Measurements from ENCODE around the gene RPH3AL. TPM values are rescaled to one million over a fixed set of nuclear protein-coding genes. Genes with fewer than 3 reads are reported as not detected.

RPH3AL gene
- total RNA-seq, 1 experiment from 2014 or later, result 28.8 TPM

DNA sequence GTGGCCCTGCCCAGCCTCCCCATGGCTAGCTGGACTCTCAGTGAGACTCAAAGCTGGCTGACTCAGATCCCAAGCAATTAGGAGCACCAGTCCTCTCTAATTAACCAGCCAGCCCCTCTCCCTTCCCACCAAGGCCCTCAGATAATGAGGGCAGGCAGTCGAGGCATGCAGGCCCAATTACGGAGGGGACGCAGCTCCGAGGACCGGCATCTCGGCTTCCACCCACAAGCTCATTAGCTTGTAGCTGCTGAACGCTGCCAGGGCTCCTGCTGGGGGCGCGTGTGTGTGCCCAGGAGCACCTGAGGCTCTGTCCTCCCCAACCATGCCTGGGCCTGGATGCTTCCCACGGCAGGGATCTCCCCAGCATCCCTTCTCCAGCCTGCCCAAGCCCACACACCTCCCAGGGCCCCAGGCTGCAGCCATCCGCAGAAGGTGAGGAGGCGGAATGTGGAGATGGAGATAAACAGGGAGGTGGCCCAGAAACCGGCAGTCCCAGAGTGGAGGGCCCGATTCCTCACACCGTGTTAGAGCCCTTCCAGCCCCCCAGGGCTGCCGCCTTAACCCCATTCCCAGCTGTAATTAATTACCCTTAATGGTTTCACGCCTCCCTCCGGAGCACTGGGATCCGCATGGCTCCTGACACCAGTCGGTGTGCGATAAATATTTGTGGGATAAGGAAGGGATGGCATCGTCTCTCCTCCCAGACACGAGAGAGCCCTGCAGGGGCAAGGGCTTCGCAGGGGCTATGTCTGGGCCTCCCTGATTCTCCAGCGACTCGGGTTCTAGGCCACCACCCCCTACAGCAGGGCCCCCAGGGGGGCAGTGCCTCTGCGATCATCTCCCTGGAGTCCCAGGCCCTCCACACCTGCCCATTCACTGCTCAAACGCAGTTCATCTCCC, 42.2 kb downstream of the RPH3AL start:
- in situ Hi-C loops (cut with HindIII; ENCODE audit: low pct_unique_long_range_greater_than_20kb, low sequenced_read_pairs), result no loop called here
- DNase-seq (ENCODE audit: low read depth), result no peak

GRCh38 chr17:309361-309888, 43.2 kb downstream of the RPH3AL start:
- in situ Hi-C loops (cut with HindIII; ENCODE audit: low pct_unique_long_range_greater_than_20kb, low sequenced_read_pairs), result no loop called here
- DNase-seq (ENCODE audit: low read depth), result no peak

- no peak for DNase-seq (ENCODE audit: low read depth)
- in situ Hi-C loops (cut with HindIII; ENCODE audit: low pct_unique_long_range_greater_than_20kb, low sequenced_read_pairs), result no loop called here
Measured at GRCh38 chr17:307741-308507, 44.7 kb downstream of the RPH3AL start.

DNA sequence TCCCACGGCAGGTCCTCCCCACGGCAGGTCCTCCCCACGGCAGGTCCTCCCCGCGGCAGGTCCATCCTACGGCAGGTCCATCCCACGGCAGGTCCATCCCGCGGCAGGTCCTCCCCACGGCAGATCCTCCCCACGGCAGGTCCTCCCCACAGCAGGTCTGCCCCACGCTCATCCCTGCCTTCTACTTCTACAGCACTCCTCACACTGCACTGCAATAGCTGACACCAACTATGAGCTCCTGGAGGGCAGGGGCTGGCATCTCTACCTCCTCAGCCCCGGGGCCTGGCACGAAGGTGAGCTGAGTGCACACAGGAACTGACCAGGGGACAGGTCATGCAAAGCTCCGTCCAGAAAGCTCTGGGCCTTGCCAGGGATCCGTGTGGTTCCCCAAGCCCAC, 45.3 kb downstream of the RPH3AL start:
- in situ Hi-C loops (cut with HindIII; ENCODE audit: low pct_unique_long_range_greater_than_20kb, low sequenced_read_pairs), result no loop called here
- DNase-seq (ENCODE audit: low read depth), result no peak

- DNase-seq (ENCODE audit: low read depth), result no peak
- in situ Hi-C loops (cut with HindIII; ENCODE audit: low pct_unique_long_range_greater_than_20kb, low sequenced_read_pairs), result no loop called here
Measured at GRCh38 chr17:306536-307294, 45.9 kb downstream of the RPH3AL start.

DNA sequence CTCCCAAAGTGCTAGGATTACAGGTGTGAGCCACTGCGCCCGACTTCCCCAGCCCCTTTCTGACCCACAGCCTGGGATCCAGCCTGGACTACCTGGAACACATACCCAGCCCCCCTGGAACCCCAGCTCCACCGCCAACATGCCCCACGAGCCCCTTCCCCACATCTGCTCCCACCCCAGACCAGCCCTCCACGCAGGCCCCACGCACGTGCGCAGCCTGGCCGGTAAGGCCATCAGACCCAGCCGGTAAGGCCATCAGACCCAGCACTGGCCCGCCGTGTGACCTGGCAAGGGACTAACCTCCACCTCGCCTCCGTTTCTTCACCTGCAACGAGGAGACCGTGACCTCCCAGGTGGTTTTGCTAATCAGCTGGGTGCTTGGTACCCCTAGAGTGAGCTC, 46.5 kb downstream of the RPH3AL start:
- DNase-seq (ENCODE audit: low read depth), result no peak
- in situ Hi-C loops (cut with HindIII; ENCODE audit: low pct_unique_long_range_greater_than_20kb, low sequenced_read_pairs), result no loop called here

DNA sequence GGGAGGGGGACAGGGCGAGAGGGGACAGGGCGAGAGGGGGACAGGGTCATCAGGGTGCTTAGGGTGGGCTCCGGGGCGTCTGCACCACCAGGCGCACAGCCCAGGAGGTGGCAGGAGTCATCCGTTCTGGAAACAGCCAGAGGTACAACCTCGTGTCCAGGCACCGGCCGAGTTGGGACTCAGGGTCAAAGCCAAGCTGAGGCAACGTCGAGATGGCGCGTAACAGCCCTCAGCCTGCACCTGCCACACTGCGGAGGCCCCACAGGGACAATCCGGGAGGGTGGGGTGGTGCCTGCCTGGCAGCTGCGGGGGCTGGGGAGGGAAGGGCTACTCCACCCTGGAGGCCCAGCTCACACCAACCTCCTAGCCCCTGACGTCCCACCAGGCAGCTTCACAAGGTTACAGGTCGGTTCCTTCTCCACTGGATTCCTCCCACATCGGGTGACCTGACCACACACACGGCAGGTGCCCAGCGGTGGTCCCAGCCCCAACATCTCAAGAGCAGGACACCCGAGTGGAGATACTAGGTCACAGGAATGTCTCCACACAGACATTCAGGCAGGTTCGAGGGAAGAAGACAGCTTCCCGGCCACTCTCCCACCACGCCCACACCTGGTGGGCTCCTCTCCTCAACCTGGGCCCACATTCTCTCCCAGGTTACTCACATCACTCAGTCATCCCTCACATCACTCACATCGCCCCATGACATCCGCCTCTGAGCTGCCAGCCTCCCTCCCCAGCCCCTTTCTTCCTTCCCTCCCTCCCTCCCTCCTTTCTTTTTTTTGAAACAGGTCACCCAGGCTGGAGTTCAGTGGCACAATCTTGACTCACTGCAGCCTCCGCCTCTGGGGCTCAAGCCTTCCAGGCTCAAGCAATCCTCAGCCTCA, 47.3 kb downstream of the RPH3AL start:
- in situ Hi-C loops (cut with HindIII; ENCODE audit: low pct_unique_long_range_greater_than_20kb, low sequenced_read_pairs), result no loop called here
- peak; percentile 46 for DNase-seq (ENCODE audit: low read depth)

GRCh38 chr17:304461-304860, 48.1 kb downstream of the RPH3AL start:
- DNase-seq (ENCODE audit: low read depth), result no peak
- in situ Hi-C loops (cut with HindIII; ENCODE audit: low pct_unique_long_range_greater_than_20kb, low sequenced_read_pairs), result no loop called here

- peak; percentile 49 for DNase-seq (ENCODE audit: low read depth)
- in situ Hi-C loops (cut with HindIII; ENCODE audit: low pct_unique_long_range_greater_than_20kb, low sequenced_read_pairs), result no loop called here
Measured at GRCh38 chr17:303168-303567, 49.4 kb downstream of the RPH3AL start.

DNA sequence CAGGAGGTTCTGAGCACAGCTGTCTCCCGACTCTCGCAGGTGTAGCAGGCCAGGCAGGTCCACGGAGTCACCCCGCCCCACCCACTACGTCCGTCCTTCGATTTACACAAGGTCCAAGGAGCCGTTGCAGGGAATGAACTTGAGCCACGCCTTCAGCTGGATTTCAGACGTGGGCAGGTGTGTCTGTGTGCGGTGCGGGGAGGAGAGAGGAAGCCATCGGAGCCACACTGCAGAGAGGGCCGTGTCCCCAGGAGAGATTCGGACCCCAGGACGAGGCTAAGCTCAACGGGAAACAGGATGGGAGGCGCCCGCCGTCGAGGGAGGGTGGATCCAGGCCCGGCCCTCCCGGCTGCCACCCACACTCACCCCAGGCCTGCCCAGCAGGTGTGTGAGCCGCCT, 50.3 kb downstream of the RPH3AL start:
- in situ Hi-C loops (cut with HindIII; ENCODE audit: low pct_unique_long_range_greater_than_20kb, low sequenced_read_pairs), result no loop called here
- DNase-seq (ENCODE audit: low read depth), result no peak

GRCh38 chr17:301681-302299, 50.8 kb downstream of the RPH3AL start:
- in situ Hi-C loops (cut with HindIII; ENCODE audit: low pct_unique_long_range_greater_than_20kb, low sequenced_read_pairs), result no loop called here
- DNase-seq (ENCODE audit: low read depth), result no peak

GRCh38 chr17:300881-301280, 51.7 kb downstream of the RPH3AL start:
- in situ Hi-C loops (cut with HindIII; ENCODE audit: low pct_unique_long_range_greater_than_20kb, low sequenced_read_pairs), result no loop called here
- no peak for DNase-seq (ENCODE audit: low read depth)

DNA sequence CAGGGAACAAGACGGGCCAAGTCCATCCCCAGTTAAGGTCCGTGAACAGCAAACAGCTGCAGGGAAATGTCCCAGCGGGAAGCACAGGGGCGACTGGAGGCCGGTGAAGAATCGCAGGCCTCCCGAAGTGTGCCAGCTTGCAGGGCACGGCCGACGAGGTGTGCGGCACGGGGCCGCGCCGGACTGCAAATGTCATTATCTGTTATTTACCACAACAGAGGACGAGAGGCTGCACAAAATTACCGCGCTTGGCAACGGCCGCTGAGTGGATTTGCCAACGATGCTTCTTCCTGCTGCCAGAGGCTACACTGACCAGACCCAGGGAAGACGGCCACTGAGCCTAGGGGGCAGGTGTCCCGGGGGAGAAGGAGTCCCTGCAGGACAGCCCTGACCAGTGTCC, 53.1 kb downstream of the RPH3AL start:
- no peak for DNase-seq (ENCODE audit: low read depth)
- in situ Hi-C loops (cut with HindIII; ENCODE audit: low pct_unique_long_range_greater_than_20kb, low sequenced_read_pairs), result no loop called here

DNA sequence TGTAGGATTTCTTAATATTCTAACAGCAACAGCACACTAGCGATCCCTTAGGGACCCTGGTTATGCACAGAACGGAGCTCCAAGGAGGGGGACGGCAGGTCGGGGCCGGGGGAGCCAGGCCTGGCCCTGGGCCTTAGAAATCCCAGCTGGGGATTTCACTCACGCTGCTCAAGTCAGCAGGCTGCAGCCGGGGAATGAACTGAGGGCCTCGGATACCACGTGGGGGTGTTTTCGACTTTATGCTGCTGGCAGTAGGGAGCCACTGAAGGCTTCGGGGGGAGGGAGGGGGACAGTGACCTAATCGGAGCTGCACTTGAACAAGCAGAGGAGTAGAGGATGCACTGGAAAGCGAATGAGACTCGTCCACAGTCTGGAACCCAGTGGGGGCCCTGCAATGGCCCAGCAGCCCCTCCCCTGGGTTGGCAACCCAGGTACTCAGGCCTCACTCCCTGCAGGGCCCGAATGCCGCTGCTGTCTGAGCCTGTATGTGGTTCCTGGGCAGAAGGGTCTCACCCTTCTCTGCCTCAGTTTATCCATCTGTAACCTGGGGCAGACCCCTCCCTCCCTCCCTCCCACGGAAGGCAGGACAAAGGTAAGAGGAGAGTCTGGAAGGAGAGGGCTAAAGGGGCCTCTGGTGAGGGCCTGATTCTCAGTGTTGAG, 53.7 kb downstream of the RPH3AL start:
- no peak for DNase-seq (ENCODE audit: low read depth)
- in situ Hi-C loops (cut with HindIII; ENCODE audit: low pct_unique_long_range_greater_than_20kb, low sequenced_read_pairs), result no loop called here

DNA sequence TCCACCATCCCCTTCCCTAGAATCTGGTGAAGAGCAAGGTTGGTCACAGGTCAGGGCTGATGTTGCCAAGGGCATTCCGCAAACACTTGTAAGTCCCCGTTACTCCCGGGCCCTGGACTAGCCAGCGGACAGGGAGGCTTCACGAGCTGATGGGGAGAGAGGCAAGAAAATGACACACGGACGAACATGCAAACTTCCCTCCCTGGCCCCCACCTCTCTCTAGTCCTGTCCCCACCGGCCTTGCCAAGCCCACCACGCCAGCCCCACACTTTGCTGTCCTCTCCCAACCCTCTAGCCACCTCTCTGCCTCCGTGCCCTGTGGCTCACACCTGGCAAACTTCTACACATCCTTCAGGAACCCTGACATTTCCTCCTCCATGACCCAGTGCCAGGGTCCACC, 54.8 kb downstream of the RPH3AL start:
- in situ Hi-C loops (cut with HindIII; ENCODE audit: low pct_unique_long_range_greater_than_20kb, low sequenced_read_pairs), result no loop called here
- DNase-seq (ENCODE audit: low read depth), result no peak

DNA sequence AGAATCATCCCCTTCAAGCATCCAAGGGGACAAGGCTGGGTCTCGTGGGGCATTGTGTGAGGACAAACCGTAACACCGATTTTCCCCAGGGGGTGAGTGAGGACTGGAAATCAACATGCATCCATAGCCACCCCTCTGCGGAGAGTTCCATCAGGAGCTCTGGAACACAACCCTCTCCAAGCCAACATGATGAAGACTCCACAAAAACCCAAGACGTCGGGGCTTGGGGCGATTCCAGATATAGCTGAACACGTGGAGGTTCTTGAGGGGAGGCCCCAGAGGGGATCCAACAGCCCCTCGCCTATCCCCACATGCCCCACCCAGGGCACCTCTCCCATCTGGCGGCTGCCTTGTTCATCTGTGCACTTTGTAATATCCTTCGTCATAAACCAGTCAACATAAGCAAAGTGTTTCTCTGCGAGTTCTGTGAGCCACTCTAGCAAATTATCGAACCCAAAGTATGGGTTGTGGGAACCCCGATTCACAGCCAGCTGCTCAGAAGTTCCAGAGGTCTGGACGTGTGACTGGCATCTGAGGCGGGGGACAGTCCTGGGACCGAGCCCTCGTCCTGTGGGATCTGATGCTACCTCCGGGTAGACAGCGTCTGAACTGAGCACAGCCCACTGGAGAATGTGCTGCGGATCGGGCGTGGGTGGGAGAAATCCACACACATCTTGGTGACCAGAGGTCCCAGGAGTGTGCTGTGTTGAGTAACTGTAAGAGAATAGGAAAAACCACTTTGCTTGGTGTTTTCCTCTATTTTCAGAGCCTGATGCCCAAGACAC, 55.5 kb downstream of the RPH3AL start:
- DNase-seq (ENCODE audit: low read depth), result no peak
- in situ Hi-C loops (cut with HindIII; ENCODE audit: low pct_unique_long_range_greater_than_20kb, low sequenced_read_pairs), result no loop called here

Measured in Caki2 (cell line).